Dermis blood vessel endothelial cell (primary cell): ENCODE data around the gene OTULINL. TPM values are rescaled to one million over a fixed set of nuclear protein-coding genes. Genes with fewer than 3 reads are reported as not detected.

Experiments
- DNase-seq: peaks from one replicate; pipeline ENCODE4 v3.0.0; 2010
- total RNA-seq: library from RNA; depleted of rRNA; stranded (reverse); fragments of >200 nt; gene quantifications from 2 replicates; pipeline ENCODE4 v1.2.3, GENCODE V29; 2014

Gene OTULINL
- total RNA-seq, 1 donor from 2014 or later = 0.34 TPM

GRCh38 chr5:14577079-14577725 is 4.4 kb upstream of the OTULINL start:
- DNase-seq = no peak

GRCh38 chr5:14577971-14578370 is 3.6 kb upstream of the OTULINL start:
- DNase-seq = no peak

- DNase-seq = no peak
Observed at GRCh38 chr5:14579246-14579645, 2.3 kb upstream of the OTULINL start.

DNA sequence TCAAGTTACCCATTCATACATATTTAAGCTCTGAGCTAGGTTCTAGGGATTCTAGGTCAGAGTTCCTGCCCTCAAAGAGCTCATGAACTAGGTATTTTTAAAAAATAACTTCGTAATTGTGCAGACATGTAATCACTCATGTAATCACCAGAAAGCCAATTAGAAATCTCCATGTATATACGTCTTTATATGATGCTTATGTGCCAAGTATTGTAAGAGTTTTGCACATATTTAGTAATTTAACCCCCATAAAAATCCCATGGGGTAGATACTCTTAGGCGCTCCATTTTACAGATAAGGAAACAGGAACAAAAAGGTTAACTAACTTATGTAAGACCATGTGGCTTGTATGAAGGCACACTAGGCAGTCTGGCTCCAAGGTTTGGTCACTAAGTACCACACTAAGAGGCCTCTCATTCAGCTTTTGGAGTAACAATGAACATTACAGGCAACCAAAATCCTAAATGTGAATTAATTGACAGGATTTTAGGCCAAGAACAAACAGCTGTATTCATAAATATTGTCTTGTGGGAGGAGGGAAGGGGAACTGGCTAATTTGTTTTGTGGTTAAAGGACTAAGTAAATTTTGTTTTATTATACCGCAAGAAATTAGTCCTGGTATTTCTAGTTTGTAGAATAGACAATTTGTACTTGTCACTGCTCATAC is 1.7 kb upstream of the OTULINL start:
- DNase-seq = no peak

- DNase-seq = no peak
Observed at GRCh38 chr5:14580398-14581034, 1.1 kb upstream of the OTULINL start.

DNA sequence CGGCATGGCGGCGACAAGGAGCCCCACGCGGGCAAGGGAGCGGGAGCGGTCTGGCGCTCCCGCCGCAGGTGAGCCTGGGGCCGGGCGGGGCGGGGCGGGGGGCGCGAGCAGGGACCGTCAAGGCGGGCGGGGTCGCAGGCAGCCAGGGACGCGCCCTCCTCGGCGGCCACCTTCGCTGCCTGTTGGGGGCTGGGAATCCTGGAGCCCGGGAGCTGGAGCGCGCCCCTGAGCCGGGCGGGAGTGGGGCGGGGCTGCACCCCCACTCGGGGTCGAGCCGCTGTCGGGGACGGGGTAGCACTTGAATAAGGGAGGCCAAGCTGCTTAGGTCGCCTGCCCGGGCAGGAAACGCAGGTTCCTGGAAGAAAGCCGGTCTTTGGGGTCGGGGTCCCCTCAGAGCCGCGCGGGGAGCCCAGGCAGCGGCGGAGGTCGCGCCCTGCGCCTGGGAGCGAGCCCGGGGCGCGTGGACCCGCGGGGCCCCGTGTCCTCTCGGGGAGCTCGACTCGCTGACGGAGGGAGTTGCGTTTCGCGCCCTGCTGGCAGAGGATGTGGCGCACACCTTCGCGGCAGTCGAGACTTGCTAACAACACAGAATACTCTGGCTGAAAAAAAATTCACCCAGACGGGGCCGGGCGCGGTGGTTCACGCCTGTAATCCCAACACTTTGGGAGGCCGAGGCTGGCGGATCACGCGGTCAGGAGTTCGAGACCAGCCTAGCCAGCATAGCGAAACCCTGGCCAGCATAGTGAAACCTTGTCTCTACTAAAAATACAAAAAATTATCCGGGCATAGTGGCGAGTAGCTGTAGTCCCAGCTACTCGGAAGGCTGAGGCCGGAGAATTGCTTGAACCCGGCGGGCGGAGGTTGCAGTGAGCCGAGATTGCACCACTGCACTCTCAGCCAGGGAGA is 552 bp downstream of the OTULINL start:
- peak; percentile 30 for DNase-seq

GRCh38 chr5:14582797-14583137 is 1.2 kb downstream of the OTULINL start:
- DNase-seq = no peak

- DNase-seq = no peak
Observed at GRCh38 chr5:14584848-14585247, 3.3 kb downstream of the OTULINL start.

DNA sequence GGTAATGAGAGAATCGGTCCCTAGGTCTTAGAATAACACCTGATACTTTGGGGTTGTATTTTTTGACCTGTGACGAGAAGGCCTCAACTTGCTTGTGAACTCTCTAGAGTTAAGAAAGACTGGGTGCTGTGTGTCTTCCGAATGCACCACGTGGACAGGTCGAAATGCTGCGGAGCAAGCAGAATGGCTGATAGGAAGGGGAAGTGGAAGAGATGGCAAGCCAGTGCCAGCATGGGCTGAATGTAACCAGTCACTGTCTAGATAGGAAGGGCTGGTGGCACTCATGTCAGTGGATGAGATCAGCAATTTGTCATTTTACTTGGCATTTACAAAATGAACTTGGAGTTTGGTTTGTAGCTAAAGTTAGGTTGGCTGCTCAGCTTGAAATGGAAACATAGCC is 5.6 kb downstream of the OTULINL start:
- no peak for DNase-seq

DNA sequence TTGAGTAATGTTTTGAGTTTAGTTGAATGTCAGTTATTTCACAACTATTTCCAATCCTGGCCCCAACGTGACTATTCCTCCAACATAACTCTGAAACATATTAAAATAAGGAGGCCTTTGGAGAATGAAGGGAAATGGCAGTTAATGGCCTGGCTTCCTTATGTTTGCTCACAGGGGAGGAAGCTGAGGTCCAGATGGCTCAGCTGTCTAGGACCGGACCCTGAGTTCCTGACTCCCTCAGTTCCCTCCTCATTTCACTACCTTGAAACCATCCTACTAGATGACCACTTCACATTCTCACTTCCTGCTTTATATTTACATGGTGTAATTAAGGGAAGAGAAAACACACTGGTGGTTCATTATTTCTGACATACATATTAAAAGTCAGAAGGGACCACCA is 6.6 kb downstream of the OTULINL start:
- no peak for DNase-seq

DNA sequence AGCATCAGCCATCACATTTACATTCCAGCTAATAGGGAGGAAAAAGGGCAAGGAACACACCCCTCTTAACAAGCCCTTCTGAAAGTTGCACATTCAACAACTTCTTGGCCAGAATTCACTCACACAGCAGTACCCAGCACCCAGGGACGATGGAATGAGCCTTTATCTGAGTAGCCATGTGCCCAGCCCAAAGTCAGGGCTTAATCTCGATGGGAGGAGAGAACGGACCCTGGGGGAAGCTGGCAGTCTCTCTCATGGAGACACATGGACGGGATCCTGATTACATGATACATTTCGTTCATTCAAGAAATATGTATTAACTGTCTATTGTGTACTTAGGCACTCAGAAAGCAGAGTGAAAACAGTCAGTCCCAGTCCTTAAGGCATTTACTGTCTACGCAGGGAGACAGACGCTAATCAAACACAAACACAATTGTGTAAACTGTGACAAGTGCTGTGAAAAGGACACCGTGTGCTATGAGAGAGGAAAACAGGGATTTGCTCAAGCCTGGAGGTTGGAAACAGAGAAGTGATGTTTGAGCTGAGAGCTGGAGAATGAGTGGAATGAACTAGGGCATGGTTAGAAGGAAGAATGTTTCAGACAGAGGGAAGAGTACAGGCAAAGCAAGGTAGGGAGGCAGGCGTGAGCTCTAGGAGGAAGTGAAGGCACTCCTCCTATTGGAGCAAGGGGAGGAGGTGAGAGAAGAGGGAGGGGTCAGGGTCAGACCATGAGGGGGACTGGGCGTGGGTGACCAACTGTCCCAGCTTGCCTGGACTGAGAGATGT is 7.4 kb downstream of the OTULINL start:
- no peak for DNase-seq

DNA sequence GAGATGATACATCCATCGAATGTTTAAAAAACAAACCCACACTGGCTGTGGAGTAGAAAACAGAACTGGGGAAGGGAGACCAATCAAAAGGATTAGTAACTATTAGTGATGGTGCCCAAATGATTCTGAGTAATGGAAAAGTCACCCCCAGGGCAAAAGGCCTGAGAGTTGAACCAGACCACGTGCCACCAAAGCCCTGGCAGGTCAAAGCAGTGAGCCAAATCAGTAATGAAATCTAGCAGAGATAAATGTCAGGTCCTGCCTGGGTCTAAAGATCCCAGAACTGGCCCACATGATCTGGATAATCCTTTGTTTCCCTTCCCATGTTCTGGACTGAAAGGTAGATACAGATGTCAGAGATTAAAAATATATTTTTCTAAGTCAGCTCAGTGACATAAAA is 9.4 kb downstream of the OTULINL start:
- no peak for DNase-seq

GRCh38 chr5:14591548-14591947 is 10.0 kb downstream of the OTULINL start:
- DNase-seq = no peak

DNA sequence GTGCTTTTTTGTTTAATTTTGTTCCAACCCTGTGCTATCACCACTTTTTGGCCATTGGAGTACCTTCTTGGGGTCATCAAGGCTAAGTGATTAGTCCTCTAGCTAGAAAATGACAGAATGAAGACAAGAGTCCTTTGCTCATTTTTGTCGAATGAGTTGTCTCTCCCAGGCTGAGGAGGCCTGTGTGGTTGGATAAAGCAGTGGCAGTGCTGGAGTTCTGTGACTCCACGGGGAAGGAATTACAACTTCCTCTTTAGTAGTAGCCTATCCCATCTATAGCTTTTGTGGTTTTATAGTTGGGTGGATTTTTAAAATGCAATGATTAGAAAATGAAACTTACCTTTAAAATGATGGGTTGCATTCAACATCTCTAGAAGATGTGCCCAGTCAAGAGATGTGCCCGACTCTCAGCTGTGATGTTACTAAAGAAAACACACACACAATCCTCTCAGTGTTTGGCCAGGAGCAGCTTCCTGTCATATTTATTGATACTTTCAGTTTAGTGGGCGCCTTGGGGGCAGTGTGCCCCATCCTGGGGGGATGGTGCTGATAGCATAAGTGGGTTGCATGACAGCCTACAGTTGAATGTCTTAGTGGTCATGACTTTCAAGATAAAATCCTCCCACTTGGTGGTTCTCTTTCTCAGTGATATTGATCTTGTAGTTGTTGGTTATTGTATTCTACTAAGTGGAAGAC is 11.9 kb downstream of the OTULINL start:
- DNase-seq = no peak

DNA sequence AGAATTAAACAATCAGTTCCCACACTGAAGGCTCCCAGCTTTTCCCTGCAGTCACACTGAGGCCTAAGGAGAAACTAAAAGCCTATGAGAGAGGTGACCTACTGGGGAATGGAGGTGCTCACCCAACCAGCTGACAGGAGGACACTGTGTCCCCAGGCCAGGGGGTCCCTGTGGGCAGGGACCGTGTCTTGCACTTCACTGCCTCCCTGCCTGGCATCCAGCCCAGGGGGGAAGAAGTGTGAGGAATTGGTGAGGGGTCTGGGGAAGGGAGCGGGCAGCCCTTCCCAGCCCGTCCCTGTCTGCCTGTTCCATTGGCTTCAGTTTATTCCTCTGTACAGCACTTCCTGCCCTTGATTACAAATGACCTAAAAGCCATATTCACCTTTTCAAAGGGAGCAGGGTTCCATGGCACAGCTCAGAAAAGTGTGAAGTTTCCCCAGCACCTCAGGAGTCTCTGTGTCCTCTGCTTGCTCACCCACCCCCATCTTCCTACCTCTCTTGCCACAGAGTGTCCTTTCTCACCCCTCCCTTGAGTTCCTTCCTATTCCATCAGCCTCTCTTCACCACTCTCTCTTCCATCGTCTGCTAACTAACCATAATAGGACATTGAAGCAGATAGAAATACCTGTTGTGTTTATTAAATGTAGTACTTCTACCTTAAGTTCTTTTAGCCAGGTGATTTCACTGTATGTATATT is 12.9 kb downstream of the OTULINL start:
- no peak for DNase-seq

DNA sequence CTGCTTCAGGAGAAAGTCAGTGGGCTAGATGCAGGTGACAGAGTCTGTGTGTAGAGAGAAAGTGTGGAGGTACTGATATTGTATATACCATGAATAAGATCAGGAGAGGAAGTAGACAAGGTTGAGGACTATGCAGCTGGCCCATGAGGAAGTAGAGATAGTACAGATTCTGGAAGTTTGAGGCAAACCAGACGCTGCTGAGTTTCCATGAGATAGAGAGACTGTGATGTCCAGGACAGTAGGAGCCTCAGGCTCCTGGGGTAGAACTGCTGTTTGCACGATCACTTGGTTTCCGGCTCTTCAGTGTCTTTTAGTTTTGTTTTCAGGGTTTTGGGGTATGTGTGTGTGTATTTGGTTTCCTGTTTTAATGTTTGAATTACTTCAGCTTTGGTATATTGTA is 13.6 kb downstream of the OTULINL start:
- no peak for DNase-seq

DNA sequence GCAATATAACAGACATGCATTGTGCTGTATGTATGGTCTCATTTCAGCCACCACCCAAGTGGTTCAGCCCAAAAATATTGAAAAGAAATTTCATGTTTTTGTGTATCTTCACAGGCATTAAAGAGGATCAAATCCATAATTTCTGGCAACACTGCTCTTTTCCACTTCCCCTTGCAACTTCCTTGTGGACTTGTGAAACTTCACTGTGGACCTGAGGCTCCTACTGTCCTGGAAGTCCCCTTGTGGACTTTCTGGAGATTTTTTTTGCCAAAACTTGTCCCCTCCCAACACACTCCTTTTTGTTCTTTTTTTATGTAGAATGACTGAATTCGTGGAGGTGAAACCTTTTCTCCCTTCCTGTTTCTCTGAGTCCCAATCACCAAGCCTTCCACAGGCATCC is 14.3 kb downstream of the OTULINL start:
- DNase-seq = no peak

- no peak for DNase-seq
Observed at GRCh38 chr5:14597080-14597479, 15.5 kb downstream of the OTULINL start.

DNA sequence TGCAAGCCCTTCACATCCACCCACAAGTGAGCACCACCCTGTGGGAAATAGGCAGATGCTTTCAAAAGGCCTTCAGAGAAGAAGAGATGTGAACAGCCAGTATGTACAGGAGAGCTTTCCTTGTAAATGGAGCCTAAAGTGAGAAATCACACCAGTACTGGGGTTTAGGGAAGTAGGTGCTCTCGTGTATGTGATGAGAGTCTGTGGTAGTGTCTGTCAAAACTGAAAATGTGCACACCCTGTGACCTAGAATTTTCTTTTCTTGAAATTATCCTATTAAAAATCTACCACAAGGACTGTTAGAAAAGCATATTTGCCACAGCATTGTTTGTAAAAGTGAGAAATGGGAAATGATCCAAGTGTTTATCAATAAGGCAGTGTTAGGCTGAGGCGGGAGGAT is 16.6 kb downstream of the OTULINL start:
- DNase-seq = no peak

DNA sequence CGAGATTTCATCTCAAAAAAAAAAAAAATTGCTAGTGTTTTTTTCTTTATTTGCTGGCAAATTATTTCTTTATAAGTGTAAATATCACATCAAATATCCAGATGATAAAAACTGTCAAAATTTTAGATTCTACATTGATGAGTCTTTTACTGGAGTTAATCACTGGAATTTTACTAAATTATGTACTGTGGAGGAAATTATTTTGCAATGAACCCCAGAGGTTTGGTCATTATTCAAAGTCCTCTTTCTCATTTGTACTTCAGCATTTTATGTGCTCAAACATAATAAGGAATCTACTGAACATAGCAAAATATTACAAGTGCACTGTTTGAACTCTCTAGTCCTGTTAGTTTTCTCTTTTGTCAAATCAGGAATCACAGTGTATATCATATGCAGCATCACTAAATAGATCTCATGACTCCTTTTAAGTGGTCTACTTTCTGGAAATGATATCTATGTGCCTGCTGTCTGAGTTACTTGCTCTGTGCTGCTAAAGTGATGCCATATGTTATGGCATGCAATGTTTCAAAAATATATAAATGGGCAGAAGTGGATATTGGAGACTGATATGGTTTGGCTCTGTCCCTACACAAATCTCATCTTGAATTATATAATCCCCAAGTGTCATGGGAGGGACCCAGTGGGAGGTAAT is 18.0 kb downstream of the OTULINL start:
- no peak for DNase-seq

GRCh38 chr5:14600846-14601245 is 19.3 kb downstream of the OTULINL start:
- no peak for DNase-seq
